ENCODE data around the gene TAAR5.
"Not testable (repeated sequence)": the region's sequence is repeated elsewhere in the genome, so short reads cannot be mapped to it uniquely, and the experiment has no call there.

TAAR5 gene

GRCh38 chr6:132589454-132589853 lies at the start of gene TAAR5:
TAAR5 (minus strand) TSS chr6:132589741; CDS start chr6:132589686, 55 bp downstream.
- no peak for DNase-seq

GRCh38 chr6:132637135-132637534 lies 47.6 kb upstream of the TAAR5 start:
- not testable (repeated sequence) for DNase-seq

- DNase-seq: not testable (repeated sequence)
Measured at GRCh38 chr6:132635906-132636305, 46.4 kb upstream of the TAAR5 start.

GRCh38 chr6:132635288-132635687 lies 45.7 kb upstream of the TAAR5 start:
- DNase-seq: not testable (repeated sequence)

- no peak for DNase-seq
Measured at GRCh38 chr6:132634796-132635195, 45.3 kb upstream of the TAAR5 start.

- no peak for DNase-seq
Measured at GRCh38 chr6:132633362-132633761, 43.8 kb upstream of the TAAR5 start.

- no peak for DNase-seq
Measured at GRCh38 chr6:132624175-132624574, 34.6 kb upstream of the TAAR5 start, which contains the start of gene TAAR2. TAAR2 (minus strand) TSS chr6:132624275; CDS start chr6:132624275, 0 bp downstream.

- DNase-seq: no peak
Measured at GRCh38 chr6:132623106-132623845, 33.7 kb upstream of the TAAR5 start.

GRCh38 chr6:132616677-132617076 lies 27.1 kb upstream of the TAAR5 start:
- DNase-seq: no peak

- no peak for DNase-seq
Measured at GRCh38 chr6:132614554-132614953, 25.0 kb upstream of the TAAR5 start.

GRCh38 chr6:132612449-132613108 lies 23.0 kb upstream of the TAAR5 start:
- no peak for DNase-seq

- DNase-seq: no peak
Measured at GRCh38 chr6:132611616-132612015, 22.1 kb upstream of the TAAR5 start.

- DNase-seq: no peak
Measured at GRCh38 chr6:132607544-132608233, 18.1 kb upstream of the TAAR5 start.

- DNase-seq: no peak
Measured at GRCh38 chr6:132604635-132605152, 15.2 kb upstream of the TAAR5 start.

GRCh38 chr6:132600900-132601299 lies 11.4 kb upstream of the TAAR5 start:
- not testable (repeated sequence) for DNase-seq

- DNase-seq: no peak
Measured at GRCh38 chr6:132598473-132598872, 8.9 kb upstream of the TAAR5 start.

- no peak for DNase-seq
Measured at GRCh38 chr6:132596201-132596600, 6.7 kb upstream of the TAAR5 start.

GRCh38 chr6:132592855-132593254 lies 3.3 kb upstream of the TAAR5 start:
- DNase-seq: no peak

- DNase-seq: no peak
Measured at GRCh38 chr6:132590362-132590761, 821 bp upstream of the TAAR5 start.

GRCh38 chr6:132587424-132587823 lies 2.1 kb downstream of the TAAR5 start:
- no peak for DNase-seq

- no peak for DNase-seq
Measured at GRCh38 chr6:132584698-132585097, 4.8 kb downstream of the TAAR5 start.

GRCh38 chr6:132571774-132572173 lies 17.8 kb downstream of the TAAR5 start:
- DNase-seq: no peak

GRCh38 chr6:132570221-132570777 lies 19.2 kb downstream of the TAAR5 start, which contains the start of gene TAAR6:
TAAR6 (plus strand) TSS chr6:132570322; CDS start chr6:132570322, 0 bp downstream.
- no peak for DNase-seq
